NCI-H524 (cell line): Measurements from ENCODE around the gene SPAG16.

Experiments used
- DNase-seq, 2 experiments: peaks; one replicate each; lab custom pipeline; 2025; lab: John Stamatoyannopoulos, UW

SPAG16 gene

DNA sequence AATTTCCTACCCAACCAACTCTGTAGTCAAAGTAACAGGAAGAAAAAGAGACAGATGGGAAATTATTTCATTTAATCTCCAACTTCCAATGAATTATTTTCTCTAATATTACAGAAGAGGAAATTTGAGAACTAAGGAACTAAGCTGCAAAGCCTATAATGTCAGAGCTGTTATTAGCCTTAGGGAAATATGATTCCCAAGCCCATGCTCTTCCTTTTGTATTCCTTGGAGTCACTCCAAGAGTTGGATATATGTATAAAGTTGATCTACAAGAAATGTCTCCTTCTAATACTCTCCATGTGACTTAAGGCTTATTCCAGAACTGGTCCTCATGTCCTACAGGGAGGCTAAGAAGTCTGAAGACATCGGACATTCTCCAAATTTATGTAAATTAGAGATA lies 1095.0 kb downstream of the SPAG16 start:
- DNase-seq = peak; percentile 57 to 91

DNA sequence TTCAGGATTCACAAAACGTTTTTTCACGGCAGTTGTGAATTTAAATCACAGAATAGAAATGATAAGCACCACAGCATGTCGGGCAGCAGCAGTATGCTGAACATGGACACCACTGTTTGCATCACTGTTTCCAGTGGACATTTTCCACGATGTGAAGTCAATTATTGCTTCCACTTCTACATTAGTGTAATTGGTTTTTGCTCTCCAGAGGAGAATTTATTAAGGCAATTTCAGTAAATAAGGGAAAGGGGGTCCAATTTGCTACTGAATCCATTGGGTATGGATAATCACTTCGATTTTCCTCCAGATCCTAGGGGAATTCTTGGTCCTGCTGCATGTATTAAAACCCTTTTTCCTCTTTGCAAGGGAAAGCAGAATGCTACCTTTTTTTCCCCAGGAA lies 1096.4 kb downstream of the SPAG16 start:
- DNase-seq = no peak

DNA sequence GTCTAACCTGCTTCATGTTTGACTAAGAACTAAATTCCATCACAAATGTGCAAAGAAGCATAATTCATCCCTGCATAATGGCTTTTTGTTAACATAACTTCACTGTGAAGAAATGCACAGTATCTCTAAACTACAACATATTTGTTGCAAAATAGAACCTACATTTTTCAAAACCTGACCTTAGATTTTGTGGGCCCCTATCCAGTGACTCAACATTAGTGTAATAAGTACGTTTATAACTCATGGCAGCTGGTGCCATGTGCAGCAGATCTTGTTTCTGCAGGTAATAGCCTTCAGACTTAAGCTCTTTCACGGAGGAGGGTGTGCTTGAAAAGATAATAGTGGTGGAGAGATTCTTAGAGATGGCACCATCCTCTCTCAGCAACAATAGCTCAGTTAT lies 1098.0 kb downstream of the SPAG16 start:
- DNase-seq = peak; percentile 18 to 85

DNA sequence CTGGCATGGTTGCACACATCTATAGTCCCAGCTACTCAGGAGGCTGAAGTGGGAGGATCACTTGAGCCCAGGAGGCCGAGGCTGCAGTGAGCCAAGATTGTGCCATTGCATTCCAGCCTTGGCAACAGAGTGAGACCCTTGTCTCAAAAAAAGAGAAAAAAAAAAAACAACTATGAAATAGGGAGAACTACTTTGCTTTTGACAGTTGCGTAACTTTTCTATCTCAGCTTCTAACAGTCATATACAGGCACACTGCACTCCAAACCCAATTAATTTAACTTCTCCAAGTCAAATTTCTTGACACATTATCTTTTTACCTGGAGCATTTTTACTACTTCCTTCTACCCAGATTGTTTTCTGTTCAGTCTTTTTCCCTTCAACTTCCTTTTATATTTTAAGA lies 1102.5 kb downstream of the SPAG16 start:
- no peak for DNase-seq

DNA sequence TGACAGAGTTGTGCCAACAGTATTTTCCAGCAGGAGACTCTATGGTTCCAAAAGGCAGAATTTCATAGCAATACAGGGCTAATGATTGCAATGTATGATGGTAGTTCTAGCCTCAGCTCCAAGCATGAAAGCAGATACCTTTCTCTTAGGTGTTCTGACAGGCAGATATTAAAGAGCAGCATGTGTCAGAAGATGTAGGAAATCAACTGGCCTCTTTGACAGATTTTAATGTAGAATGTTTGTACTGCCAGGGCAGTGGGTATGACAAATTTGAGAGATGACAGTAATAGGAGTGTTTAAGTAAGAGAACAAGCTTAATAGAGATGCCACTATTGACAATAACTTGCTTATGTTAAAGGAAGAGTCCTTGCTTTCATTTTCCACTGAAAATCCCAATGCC lies 1105.1 kb downstream of the SPAG16 start:
- DNase-seq = no peak

DNA sequence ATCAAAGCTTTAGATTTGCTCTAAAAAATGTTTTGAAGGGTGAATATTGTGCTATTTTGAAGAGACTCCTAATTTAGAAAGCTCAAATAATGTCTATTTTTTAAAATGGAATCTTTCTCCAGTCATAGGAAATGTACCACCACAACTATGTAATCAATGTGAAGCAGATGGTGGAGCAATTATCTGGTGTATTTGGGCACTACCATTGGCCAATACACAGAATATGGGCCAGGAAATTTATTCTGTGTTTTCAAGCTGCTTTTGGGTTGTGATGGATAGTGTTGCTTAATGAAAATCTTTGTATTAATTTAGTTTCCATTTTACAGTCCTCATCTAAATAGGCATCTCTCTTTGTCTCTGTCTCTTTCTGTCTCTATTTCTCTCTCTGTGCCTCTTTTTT lies 1109.5 kb downstream of the SPAG16 start:
- peak in 1 of 2 experiments; percentile 21 for DNase-seq

DNA sequence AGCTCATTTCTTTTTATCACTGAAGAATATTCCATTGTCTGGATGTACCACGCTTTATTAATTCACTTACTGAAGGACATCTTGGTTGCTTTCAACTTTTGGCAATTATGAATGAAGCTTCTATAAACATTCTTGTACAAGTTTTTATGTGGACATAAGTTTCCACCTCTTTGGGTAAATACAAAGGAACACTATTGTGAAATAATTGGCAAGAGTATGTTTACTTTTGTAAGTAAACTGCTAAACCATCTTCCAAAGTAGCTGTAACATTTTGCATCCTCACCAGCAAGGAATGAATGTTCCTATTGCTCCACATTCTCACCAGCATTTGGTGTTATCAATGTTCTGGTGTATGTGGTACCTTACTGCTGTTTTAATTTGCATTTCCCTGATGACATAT lies 1110.8 kb downstream of the SPAG16 start:
- peak in 1 of 2 experiments; percentile 11 for DNase-seq

DNA sequence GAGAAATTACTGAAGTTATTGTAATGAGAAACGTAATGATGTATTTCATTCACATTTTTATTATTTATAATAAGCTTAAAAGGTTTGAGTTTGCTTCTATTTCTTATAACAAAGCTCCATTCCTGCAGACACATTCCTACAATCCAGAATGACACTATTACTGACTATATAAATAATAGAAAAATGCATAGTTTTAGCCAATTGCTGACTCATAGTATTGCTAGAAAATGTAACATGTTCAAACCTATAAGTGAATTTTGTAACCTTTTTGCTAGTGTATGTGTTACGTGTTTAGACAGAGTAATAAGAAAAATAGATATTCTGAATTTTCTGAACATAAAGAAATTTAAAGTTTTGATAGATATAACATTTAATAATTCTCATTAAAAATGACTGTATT lies 1117.3 kb downstream of the SPAG16 start:
- no peak for DNase-seq

DNA sequence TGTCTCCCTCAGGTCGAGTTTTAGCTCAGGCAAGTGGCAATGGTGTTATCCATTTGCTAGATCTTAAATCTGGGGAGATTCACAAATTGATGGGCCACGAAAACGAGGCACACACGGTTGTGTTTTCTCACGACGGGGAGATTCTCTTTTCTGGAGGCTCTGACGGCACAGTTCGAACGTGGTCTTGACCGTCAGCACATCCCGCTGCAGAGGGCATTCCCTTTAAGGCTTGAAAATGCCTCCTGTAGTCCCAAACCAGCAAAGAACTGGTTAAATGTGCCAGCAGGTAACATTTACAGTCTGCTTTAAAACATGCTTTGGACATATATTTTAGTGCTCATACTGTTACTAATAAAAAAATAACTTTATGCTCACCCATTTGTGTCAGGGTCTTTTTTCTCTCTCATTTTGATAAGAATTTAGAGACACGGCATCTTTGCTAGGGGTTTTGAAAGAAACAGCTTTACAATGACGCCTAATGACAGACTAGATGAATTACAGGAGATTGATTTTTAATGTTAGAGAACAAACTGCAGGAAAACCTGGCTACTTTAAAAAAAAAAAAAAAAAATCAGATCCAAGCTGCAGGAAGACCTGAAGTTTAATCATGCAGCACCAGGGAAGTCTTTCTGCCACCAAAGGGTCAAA lies 1126.0 kb downstream of the SPAG16 start:
- DNase-seq = peak; percentile 30 to 63

DNA sequence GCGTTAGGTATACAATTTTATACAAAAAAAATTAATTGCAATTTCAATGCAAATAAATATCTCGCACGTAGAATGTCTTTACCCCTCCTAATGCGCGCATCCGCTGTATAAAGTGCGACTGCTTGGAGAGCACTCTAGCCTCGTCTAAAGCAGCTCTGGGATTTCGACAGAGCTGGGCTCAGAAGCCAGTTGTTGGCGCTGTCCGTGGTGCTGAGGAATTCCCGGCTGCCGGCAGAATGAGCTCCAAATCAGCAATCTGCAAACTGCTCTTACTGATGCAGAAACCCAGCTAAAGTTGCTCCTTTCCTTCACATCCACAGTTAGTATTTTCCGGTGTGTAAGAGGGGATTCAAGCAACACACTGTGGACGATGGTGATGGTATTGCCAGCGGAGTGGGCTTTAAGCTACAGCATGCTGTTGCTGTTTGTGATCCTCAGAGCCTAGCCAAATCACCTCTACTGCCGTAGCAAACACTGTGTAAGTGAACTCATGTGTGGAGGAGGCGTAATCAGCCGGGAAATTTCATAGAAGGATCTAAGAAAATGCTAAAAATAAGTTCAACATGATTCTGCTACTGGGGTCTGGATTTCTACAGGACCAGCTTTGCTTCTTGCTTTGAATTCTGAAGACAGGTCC lies 1126.8 kb downstream of the SPAG16 start, which contains the start of gene VWC2L:
VWC2L (plus strand) TSS at position 137 of the 637 bp plus-strand sequence. CDS start 3,140 bp downstream, outside the sequence.
- DNase-seq = peak; percentile 55 to 71

DNA sequence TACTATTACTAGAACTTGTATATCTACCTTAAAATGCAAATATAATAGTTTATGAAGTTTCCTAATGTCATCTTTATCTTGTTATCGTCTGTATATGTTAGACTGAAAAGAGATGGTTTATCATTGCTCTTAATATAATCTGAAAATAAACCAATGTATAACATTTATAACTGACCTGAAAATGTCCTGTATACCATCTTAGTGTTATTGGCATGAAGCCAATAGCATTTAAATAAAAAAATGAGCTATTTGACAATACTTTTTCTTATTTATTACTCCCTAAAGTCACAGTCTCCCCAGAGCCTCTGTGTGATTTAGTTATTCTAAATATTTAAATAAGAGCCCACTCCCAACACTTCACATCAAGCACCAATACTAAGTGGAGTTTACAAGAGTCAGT lies 1128.4 kb downstream of the SPAG16 start:
- no peak for DNase-seq

DNA sequence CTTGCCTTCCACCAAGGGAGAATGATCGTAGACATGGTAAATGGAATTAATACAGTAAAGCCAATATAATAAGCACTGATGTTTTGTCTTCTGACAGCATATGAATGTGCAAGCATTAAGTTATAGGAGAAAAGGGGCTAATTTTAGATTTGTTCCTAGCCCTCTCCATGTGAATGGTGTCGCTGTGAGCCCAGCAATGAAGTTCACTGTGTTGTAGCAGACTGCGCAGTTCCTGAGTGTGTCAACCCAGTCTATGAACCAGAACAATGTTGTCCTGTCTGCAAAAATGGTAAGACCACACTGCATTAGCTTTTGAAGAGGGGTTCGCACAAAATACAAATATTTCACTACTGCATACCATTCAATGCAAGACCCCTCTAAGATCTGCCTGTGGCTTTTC lies 1152.2 kb downstream of the SPAG16 start:
- DNase-seq = no peak

DNA sequence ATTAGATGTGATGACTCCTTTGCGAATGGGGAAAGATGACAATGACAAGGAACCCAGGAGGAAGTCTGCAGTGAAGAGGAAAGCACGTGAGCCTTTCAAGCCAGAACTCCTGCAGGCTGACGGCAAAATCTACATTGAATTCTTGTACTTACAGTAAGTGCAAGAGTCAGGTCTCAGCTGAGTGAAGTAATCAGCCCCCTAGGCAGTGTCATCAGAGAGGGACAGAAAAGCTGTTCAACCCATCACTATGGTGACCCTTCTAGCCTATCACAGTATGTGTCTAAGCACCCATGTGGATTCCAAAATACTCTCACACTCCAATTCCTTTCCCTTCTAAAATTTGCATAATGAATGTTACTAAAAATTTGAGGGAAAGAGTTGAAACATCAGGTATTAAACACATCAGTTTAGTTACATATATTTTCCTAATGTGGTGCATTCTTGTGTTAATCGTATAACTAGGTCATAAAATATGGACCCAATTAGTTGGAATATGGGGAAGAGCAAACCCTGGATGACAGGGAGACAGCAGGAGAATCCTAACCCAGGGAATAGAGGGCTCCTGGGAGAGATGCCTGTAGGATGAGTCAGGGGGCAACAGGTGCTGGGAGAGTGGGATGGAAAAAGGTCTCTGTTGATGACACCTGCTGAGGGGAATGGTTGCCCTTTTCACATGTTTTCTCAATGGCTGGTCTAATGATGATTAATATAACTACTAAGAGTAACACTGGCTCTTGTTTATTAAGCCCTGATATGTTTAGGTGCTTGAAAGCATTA lies 1166.0 kb downstream of the SPAG16 start:
- no peak for DNase-seq

DNA sequence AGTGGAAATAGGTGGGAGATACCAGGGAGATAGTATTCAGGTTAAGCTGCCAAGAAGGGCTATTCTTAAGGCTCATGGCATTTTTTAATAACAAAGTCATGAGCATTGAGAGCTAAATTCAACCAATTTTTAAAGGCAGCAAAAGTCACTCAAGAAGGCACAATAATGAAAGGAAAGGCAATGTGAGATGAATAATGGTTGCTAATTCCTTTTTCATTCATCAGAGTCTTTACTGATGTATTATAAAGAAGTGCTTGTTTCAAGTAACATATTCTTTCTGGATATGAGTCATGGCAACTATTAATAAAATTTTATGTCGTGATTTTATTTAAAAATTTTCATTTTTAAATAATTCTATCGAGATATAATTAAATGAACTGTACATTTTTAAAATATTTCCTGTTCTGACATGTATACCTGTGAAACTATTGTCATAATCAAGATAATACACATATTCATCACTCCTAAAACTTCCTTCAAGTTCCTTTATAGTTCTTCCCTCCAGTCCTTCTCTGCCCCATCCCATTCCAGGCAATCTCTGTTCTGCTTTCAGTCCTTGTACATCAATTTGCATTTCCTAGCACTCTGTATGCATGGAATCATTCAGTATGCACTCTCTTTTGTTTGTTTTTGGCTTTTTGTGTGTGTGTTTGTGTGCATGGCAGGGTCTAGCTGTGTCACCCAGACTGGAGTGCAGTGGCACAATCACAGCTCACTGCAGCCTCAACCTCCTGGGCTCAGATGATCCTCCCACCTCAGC lies 1167.4 kb downstream of the SPAG16 start:
- DNase-seq = no peak
